Activated CD4-positive, alpha-beta T cell treated with anti-CD3 and anti-CD28 coated beads, Interleukin-2, amount 10 ng/mL, durations not matched to agents 7 days and 5 days (primary cell): Measurements from ENCODE around the gene SLFNL1. TPM values are rescaled to one million over a fixed set of nuclear protein-coding genes. Genes with fewer than 3 reads are reported as not detected.

ENCODE experiments used
- CTCF ChIA-PET: fragments of 350-600 bp; sonication (Branson Sonifier 250); formaldehyde crosslinking; loops from one replicate; lab custom pipeline; 2021; ENCODE audit warnings: antibody characterized with exemption; lab: Charles Lee
- POLR2A ChIA-PET: fragments of 350-600 bp; sonication (Branson Sonifier 250); formaldehyde crosslinking; loops from one replicate; lab custom pipeline; 2021; ENCODE audit warnings: antibody characterized with exemption; lab: Charles Lee
- DNase-seq: peaks from one replicate; pipeline ENCODE4 v3.0.0-alpha.2; 2020
- H3K27ac Mint-ChIP-seq: one replicate; pipeline ENCODE4 v1.8.0; 2021; ENCODE audit warnings: mild to moderate bottlenecking, moderate library complexity, mixed read lengths
- H3K27me3 Mint-ChIP-seq: one replicate; pipeline ENCODE4 v1.8.0; 2021; ENCODE audit warnings: mixed read lengths
- H3K36me3 Mint-ChIP-seq: one replicate; pipeline ENCODE4 v1.8.0; 2021; ENCODE audit warnings: low read depth, mixed read lengths
- H3K4me1 Mint-ChIP-seq: one replicate; pipeline ENCODE4 v1.8.0; 2021; ENCODE audit warnings: mixed read lengths
- H3K4me3 Mint-ChIP-seq: one replicate; pipeline ENCODE4 v1.8.0; 2021; ENCODE audit warnings: mild to moderate bottlenecking, moderate library complexity, mixed read lengths
- H3K9me3 Mint-ChIP-seq: one replicate; pipeline ENCODE4 v1.8.0; 2021; ENCODE audit warnings: mixed read lengths
- total RNA-seq, 2 experiments: library from RNA; stranded (reverse); gene quantifications; one replicate each; pipeline ENCODE4 v1.2.3, GENCODE V29; 2021

The SLFNL1 gene
- total RNA-seq, result under 1 TPM; 0.25 to 0.56 TPM

DNA sequence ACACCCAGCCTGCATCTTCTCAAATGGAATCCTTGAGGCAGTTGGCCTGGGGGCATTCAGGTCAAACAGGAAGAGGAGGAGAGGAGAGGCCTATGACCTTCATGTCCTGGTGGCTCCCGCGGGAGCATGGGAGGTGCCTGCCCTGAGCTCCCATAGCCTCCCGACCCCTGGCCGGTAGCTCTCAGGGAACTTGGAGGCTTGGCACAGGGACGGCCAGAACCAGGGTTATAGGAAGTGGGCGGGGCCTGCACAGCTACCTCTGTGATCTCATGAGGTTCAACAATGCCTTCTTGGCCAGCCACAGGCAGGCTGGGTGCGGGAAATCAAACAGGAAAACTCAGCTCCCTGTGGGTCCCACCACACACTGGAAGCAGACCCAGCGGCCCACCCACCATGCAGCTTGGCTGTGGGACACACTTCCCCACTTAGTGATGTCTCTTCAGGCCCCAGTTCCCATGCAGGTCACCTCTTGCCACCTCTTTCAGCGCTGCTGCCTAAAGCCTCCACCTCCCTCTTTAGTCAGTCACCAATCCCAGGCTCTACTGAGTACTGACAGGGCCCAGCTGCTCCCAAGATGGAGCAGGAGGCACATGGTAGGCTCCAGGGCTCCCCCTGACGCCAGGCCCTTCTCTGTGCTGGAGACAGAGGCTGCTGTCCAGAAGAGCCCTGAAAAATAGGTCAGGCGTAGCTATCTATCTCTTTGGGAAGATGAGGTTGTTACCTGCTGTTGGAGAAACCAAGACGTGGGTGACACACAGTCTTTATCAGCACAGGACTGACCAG is at the start of gene SLFNL1:
Gene SLFNL1 (minus strand): TSS at position 200 of the 783 bp plus-strand sequence. CDS start 1,065 bp downstream, outside the sequence.
- Mint-ChIP-seq H3K27me3 (no peaks in the 10 kb centered on the region), H3K4me1 (peaks cover 11% of the 10 kb centered on the region), H3K36me3 (peaks cover 5% of the 10 kb centered on the region), H3K4me3 (no peak within 1 kb of the TSS), H3K27ac (peak within 1 kb of the TSS; percentile 68), H3K9me3 (no peaks in the 10 kb centered on the region)
- ChIA-PET POLR2A (no interaction called here), CTCF (interaction anchor here (1.0 kb wide), 1 partner anchor 13 kb away, joined by 3 read pairs; no protein-coding TSS in a partner anchor)
- DNase-seq, result no peak

GRCh38 chr1:41056907-41057306 is 35.4 kb upstream of the SLFNL1 start:
- Mint-ChIP-seq H3K4me1 (no peaks in the 10 kb centered on the region), H3K9me3 (no peaks in the 10 kb centered on the region), H3K4me3 (no peak overlapping the region), H3K27me3 (no peaks in the 10 kb centered on the region), H3K27ac (no peak overlapping the region), H3K36me3 (peaks cover 38% of the 10 kb centered on the region)
- ChIA-PET CTCF (no interaction called here), POLR2A (no interaction called here)
- DNase-seq, result no peak

GRCh38 chr1:41053316-41053715 is 31.8 kb upstream of the SLFNL1 start:
- H3K4me1 Mint-ChIP-seq, result no peaks in the 10 kb centered on the region
- no peak overlapping the region for H3K27ac Mint-ChIP-seq
- no peaks in the 10 kb centered on the region for H3K9me3 Mint-ChIP-seq
- ChIA-PET POLR2A (no interaction called here), CTCF (no interaction called here)
- H3K36me3 Mint-ChIP-seq, result peaks cover 18% of the 10 kb centered on the region
- no peaks in the 10 kb centered on the region for H3K27me3 Mint-ChIP-seq
- H3K4me3 Mint-ChIP-seq, result no peak overlapping the region
- DNase-seq, result no peak

DNA sequence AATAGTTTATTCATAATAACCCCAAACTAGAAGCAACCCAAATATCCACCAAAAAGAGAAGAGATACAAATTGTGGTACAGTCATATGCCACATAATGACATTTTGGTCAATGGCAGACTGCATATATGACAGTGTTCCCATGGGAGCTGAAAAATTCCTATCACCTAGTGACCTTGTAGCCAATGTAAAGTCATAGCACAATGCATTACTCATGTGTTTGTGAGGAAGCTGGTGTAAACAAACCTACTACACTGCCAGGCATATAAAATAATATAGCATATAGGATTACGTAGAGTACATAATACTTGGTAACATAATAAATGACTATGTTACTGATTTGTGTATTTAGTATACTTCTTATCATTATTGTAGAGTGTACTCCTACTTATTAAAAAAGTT is 29.5 kb upstream of the SLFNL1 start:
- no peaks in the 10 kb centered on the region for H3K27me3 Mint-ChIP-seq
- CTCF ChIA-PET, result interaction anchor here (0.6 kb wide), 1 partner anchor 12 kb away, joined by 4 read pairs; no protein-coding TSS in a partner anchor
- H3K27ac Mint-ChIP-seq, result no peak overlapping the region
- POLR2A ChIA-PET, result no interaction called here
- no peak for DNase-seq
- no peak overlapping the region for H3K4me3 Mint-ChIP-seq
- no peaks in the 10 kb centered on the region for H3K4me1 Mint-ChIP-seq
- H3K36me3 Mint-ChIP-seq, result peaks cover 15% of the 10 kb centered on the region
- H3K9me3 Mint-ChIP-seq, result no peaks in the 10 kb centered on the region

DNA sequence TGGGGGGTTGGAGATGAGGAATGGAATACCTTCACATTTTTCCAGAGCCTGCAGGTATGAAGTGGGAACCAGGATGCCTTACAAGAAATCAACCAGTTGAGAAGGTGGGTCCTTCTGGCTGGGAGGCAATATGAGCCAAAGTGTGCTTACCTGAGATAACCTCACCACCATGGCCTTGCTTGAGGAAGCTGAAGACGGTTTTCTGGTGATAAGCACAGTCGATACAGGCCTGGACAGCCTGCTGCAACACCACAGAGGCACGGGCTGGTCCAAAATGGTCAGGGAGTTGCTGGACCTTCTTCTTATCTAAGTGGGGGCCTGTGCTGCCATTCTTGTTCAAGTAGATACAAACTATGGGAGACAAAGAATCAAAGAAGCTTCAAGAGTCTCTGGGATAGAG is 27.0 kb upstream of the SLFNL1 start:
- Mint-ChIP-seq H3K36me3 (peaks cover 11% of the 10 kb centered on the region), H3K4me3 (no peak overlapping the region), H3K27ac (no peak overlapping the region), H3K9me3 (no peaks in the 10 kb centered on the region), H3K27me3 (no peaks in the 10 kb centered on the region), H3K4me1 (peaks cover 9% of the 10 kb centered on the region)
- CTCF ChIA-PET, result no interaction called here
- DNase-seq, result no peak
- POLR2A ChIA-PET, result no interaction called here

DNA sequence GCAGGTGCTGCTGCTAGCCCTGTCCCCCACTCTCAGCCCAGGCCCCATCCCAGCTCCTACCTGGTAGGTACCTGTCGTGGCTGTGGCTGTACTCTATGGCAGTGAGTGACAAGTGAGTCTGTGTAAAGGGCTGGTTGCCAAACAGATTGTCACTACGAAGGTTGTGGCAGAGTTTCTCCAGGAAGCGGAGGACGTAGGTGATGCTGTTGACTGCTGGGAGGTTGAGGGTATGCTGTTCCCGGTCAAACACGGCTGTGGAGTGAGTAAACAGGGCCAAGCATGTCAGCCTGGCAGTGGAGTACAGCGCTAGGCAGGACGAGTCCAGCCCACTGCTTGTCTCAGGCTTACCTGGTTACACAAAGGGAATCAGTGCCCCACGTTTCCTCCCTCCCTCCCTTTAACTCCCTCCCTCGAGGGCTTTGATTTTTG is 24.8 kb upstream of the SLFNL1 start:
- H3K4me1 Mint-ChIP-seq, result peaks cover 12% of the 10 kb centered on the region
- peaks cover 8% of the 10 kb centered on the region for H3K36me3 Mint-ChIP-seq
- no peaks in the 10 kb centered on the region for H3K27me3 Mint-ChIP-seq
- POLR2A ChIA-PET, result no interaction called here
- H3K27ac Mint-ChIP-seq, result no peak overlapping the region
- H3K9me3 Mint-ChIP-seq, result no peaks in the 10 kb centered on the region
- H3K4me3 Mint-ChIP-seq, result no peak overlapping the region
- CTCF ChIA-PET, result no interaction called here
- DNase-seq, result no peak

DNA sequence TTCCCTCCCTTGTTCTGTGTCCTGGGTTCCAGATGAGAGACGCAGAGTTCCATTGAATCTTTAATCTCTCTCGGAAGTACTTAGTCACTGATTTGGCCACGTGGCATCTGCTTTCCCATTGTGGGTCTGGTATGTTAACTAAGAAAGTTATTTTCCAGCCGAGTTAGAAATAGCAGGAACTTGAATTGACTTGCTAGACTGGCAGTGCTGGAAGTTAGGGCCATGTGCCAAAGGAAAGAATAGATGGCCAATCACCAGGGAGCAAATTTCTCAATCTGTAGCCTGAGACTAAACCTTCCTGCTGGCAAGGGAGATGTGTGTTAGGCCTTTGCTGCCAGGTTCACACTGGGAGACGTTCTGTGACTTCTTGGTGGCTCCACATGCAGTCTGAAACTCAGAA is 24.2 kb upstream of the SLFNL1 start:
- H3K4me3 Mint-ChIP-seq, result no peak overlapping the region
- no peak overlapping the region for H3K27ac Mint-ChIP-seq
- H3K4me1 Mint-ChIP-seq, result peaks cover 12% of the 10 kb centered on the region
- H3K27me3 Mint-ChIP-seq, result no peaks in the 10 kb centered on the region
- H3K9me3 Mint-ChIP-seq, result no peaks in the 10 kb centered on the region
- CTCF ChIA-PET, result no interaction called here
- H3K36me3 Mint-ChIP-seq, result peaks cover 8% of the 10 kb centered on the region
- POLR2A ChIA-PET, result no interaction called here
- DNase-seq, result no peak

GRCh38 chr1:41044187-41044586 is 22.7 kb upstream of the SLFNL1 start:
- Mint-ChIP-seq H3K9me3 (no peaks in the 10 kb centered on the region), H3K27me3 (no peaks in the 10 kb centered on the region), H3K4me1 (peaks cover 12% of the 10 kb centered on the region), H3K36me3 (peaks cover 11% of the 10 kb centered on the region), H3K4me3 (no peak overlapping the region), H3K27ac (peak overlapping the region; percentile 0)
- DNase-seq, result no peak
- ChIA-PET CTCF (no interaction called here), POLR2A (no interaction called here)

DNA sequence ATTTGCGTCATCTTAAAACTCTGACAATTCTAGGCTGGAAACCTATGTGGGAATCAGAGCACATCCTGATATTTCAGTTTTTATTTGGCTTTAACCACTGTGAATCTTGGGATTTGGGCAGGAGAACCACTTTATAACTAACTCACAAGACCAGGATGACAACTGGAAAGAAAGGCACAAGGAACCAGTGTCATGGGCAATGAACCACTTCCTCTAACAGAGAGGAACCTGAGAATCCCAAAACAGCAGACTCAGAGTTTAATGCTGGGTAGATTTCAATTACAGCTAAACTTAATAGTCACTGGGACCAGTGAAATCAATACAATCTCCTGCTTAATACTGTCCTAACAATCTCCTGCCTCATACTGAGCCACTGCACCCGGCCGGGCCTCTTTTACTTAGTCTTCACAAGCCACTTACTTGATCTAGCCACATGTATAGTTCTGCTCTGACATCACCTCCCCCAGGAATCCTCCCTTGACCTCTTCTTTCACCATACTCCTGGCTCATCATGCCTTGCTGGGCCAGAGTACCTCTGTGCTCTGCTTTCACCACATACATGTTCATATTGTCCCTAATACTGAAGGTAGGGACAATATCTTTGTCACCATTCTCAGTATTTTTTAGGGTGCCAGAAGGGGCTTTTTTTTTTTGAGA is 20.2 kb upstream of the SLFNL1 start:
- no peak for DNase-seq
- Mint-ChIP-seq H3K27ac (no peak overlapping the region), H3K4me3 (no peak overlapping the region), H3K36me3 (peaks cover 7% of the 10 kb centered on the region), H3K27me3 (no peaks in the 10 kb centered on the region), H3K4me1 (peaks cover 12% of the 10 kb centered on the region), H3K9me3 (no peaks in the 10 kb centered on the region)
- POLR2A ChIA-PET, result no interaction called here
- CTCF ChIA-PET, result interaction anchor here (0.6 to 1.1 kb wide), 3 partner anchors 209 to 402 kb away, joined by 3 to 7 read pairs (median 3); no protein-coding TSS in a partner anchor

GRCh38 chr1:41038110-41038509 is 16.6 kb upstream of the SLFNL1 start:
- ChIA-PET CTCF (interaction anchor here (1.9 to 2.2 kb wide), 2 partner anchors 33 to 35 kb away, joined by 4 read pairs; no protein-coding TSS in a partner anchor), POLR2A (no interaction called here)

DNA sequence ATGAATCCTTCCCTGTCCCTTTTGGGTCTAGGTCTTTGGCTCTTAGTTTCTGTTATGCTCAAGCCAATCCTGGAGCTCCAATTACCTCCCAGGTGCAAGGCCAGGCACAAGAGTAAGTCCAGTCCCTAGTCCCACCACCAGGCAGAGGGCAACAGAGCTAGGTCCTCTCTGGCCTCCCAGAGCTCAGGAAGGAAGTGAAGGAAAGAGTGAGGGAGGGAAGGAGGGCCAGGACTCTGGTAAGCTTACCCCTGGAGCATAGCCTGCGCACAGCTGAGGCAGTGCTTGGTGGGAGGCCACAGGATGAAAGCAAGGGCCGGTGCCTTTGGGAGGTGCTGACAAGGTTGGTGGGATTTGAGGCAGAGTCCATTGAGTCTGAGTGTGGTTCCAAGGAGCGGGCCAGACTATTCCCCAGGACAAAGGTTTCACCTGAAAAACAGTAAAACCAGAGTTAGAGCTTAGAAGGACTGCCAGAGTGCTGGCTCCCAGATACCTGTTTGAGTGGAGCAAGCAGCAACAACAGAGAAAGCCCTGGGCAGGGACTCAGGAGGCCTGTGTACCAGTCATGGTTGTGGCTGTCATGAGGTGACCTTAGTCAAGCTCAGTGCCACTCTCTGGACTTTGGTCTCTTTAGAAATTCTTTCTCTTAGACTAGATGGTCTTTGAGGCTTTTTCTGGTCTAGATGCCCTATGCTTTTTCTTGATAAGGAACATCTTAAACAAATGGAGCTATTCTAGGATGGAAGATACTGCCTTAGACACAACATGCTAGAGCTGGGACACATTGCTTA is 15.8 kb upstream of the SLFNL1 start:
- POLR2A ChIA-PET, result no interaction called here
- CTCF ChIA-PET, result interaction anchor here (0.5 to 2.2 kb wide), 4 partner anchors 32 to 87 kb away, joined by 3 to 4 read pairs (median 4); no protein-coding TSS in a partner anchor
- Mint-ChIP-seq H3K27me3 (no peaks in the 10 kb centered on the region), H3K9me3 (peaks cover 1% of the 10 kb centered on the region), H3K27ac (no peak overlapping the region), H3K36me3 (peaks cover 15% of the 10 kb centered on the region), H3K4me3 (no peak overlapping the region), H3K4me1 (peaks cover 3% of the 10 kb centered on the region)
- DNase-seq, result no peak

More at GRCh38 chr1:41038110-41038509, 16.6 kb upstream of the SLFNL1 start:
- H3K36me3 Mint-ChIP-seq, result peaks cover 11% of the 10 kb centered on the region
- peaks cover 3% of the 10 kb centered on the region for H3K4me1 Mint-ChIP-seq
- H3K27ac Mint-ChIP-seq, result no peak overlapping the region
- no peak overlapping the region for H3K4me3 Mint-ChIP-seq
- DNase-seq, result no peak
- no peaks in the 10 kb centered on the region for H3K27me3 Mint-ChIP-seq
- H3K9me3 Mint-ChIP-seq, result no peaks in the 10 kb centered on the region

GRCh38 chr1:41033272-41033671 is 11.7 kb upstream of the SLFNL1 start:
- H3K36me3 Mint-ChIP-seq, result peaks cover 28% of the 10 kb centered on the region
- H3K27me3 Mint-ChIP-seq, result no peaks in the 10 kb centered on the region
- no peaks in the 10 kb centered on the region for H3K4me1 Mint-ChIP-seq
- ChIA-PET POLR2A (no interaction called here), CTCF (no interaction called here)
- no peak for DNase-seq
- no peak overlapping the region for H3K27ac Mint-ChIP-seq
- H3K4me3 Mint-ChIP-seq, result no peak overlapping the region
- peaks cover 3% of the 10 kb centered on the region for H3K9me3 Mint-ChIP-seq
